Retinal pigment epithelial cell (primary cell): ENCODE measurements around the gene NKX6-2.

ENCODE experiments used
- DNase-seq: peaks from one replicate; pipeline ENCODE4 v3.0.0-alpha.2; 2010; ENCODE audit warnings: low read depth
- H3K4me3 ChIP-seq: 2 replicates; pipeline ENCODE4 v1.5.1; 2011; ENCODE audit warnings: mild to moderate bottlenecking, low read length, control low read depth, moderate library complexity
- TF ChIP-seq, protein P1 (sequence below): conservative IDR thresholded peaks from 2 replicates; pipeline ENCODE4 v1.5.1; 2011; ENCODE audit warnings: low read depth, low read length, control low read depth, inconsistent platforms

Gene NKX6-2

DNA sequence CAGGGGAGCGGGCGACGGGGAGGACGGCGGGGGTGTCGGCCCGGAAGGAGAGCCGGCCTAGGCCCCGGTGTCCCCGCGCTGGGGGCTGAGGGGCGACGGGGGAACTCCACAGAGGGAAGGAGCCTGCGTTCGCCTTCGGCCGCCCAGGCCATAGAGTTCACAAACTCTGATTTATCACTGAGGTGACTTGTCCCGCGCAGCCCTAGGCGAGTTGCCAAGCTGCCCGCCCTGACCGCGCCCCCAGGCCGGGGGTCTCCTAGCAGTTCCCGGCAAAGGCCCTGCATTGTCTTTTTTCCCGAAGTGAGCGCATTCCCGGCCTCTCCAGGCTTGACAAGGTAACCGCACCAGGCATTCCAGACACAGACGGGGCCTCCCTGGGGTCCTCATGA lies 2.9 kb upstream of the NKX6-2 start:
- DNase-seq = no peak
- TF ChIP-seq, protein P1, sequence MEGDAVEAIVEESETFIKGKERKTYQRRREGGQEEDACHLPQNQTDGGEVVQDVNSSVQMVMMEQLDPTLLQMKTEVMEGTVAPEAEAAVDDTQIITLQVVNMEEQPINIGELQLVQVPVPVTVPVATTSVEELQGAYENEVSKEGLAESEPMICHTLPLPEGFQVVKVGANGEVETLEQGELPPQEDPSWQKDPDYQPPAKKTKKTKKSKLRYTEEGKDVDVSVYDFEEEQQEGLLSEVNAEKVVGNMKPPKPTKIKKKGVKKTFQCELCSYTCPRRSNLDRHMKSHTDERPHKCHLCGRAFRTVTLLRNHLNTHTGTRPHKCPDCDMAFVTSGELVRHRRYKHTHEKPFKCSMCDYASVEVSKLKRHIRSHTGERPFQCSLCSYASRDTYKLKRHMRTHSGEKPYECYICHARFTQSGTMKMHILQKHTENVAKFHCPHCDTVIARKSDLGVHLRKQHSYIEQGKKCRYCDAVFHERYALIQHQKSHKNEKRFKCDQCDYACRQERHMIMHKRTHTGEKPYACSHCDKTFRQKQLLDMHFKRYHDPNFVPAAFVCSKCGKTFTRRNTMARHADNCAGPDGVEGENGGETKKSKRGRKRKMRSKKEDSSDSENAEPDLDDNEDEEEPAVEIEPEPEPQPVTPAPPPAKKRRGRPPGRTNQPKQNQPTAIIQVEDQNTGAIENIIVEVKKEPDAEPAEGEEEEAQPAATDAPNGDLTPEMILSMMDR = no peak

DNA sequence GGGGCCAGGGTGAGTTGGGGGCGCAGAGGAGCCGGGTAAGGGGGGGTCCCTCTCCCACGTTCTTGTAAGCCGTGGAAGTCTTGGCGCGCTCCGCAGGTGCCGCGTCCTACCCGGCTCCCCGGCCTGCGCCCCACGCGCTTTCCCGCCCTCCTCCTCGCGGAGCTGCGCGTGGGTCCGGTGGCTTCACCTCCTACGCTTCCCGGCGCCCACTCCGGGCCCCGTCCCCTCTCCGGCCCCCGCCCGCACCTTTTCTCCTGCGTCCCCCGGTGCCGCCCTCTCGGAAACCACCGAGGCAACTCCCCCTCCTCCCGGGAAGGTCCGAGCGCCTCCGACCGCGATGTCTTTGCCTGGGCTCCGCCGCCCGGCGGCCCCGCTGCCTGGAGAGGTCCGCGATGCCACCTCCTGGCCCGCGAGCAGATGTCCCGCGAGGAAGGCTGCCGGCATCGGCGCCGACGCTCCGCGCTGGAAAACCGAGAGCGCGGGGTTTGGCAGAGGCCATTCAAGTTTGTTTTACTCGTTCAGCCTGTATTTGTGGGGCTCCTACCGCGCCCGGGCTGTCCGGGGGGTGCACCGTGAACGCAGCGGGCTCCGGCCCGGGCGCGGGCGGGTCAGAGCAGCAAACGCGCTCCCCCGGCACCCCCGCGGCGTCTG lies 2.4 kb upstream of the NKX6-2 start:
- TF ChIP-seq, protein P1 = peak; percentile 22
- no peak for DNase-seq
- H3K4me3 ChIP-seq = no peak overlapping the region

More for the DNA sequence above, 2.9 kb upstream of the NKX6-2 start:
- no peak overlapping the region for H3K4me3 ChIP-seq

GRCh38 chr10:132787495-132788179 lies 1.7 kb upstream of the NKX6-2 start:
- no peak overlapping the region for H3K4me3 ChIP-seq
- DNase-seq = no peak
- TF ChIP-seq, protein P1 = no peak

GRCh38 chr10:132786884-132787494 lies 1.0 kb upstream of the NKX6-2 start:
- TF ChIP-seq, protein P1 = no peak
- DNase-seq = no peak
- H3K4me3 ChIP-seq = no peak overlapping the region

- H3K4me3 ChIP-seq = no peak overlapping the region
- no peak for DNase-seq
- TF ChIP-seq, protein P1 = no peak
These were observed 533 bp upstream of the NKX6-2 start for GRCh38 chr10:132786476-132786883.

GRCh38 chr10:132784866-132785722 lies 853 bp downstream of the NKX6-2 start:
- TF ChIP-seq, protein P1 = no peak
- H3K4me3 ChIP-seq = no peak overlapping the region
- no peak for DNase-seq
